Femur (tissue), 1 donor: ENCODE measurements around the gene PSMD11.

Experiments
- DNase-seq: peaks from one replicate; pipeline ENCODE4 v3.0.0-alpha.2; 2017

PSMD11 gene

GRCh38 chr17:32470405-32471167, 26.3 kb downstream of the PSMD11 start:
- DNase-seq = no peak

GRCh38 chr17:32471652-32472051, 27.3 kb downstream of the PSMD11 start:
- DNase-seq = no peak

- no peak for DNase-seq
These were observed 30.9 kb downstream of the PSMD11 start for GRCh38 chr17:32475258-32475657.

GRCh38 chr17:32477220-32477619, 32.9 kb downstream of the PSMD11 start:
- DNase-seq = no peak

- no peak for DNase-seq
These were observed 34.8 kb downstream of the PSMD11 start for GRCh38 chr17:32479074-32479617.

- no peak for DNase-seq
These were observed 36.9 kb downstream of the PSMD11 start for GRCh38 chr17:32481193-32481592.

- DNase-seq = no peak
These were observed 38.4 kb downstream of the PSMD11 start for GRCh38 chr17:32482568-32483320.

- DNase-seq = peak; percentile 90
These were observed 39.2 kb downstream of the PSMD11 start for GRCh38 chr17:32483451-32484019.

- DNase-seq = no peak
These were observed 39.7 kb downstream of the PSMD11 start for GRCh38 chr17:32484041-32484461.

- DNase-seq = no peak
These were observed 40.3 kb downstream of the PSMD11 start for GRCh38 chr17:32484628-32485027.

- no peak for DNase-seq
These were observed 41.2 kb downstream of the PSMD11 start for GRCh38 chr17:32485261-32486110.

- DNase-seq = peak; percentile 82
These were observed 41.9 kb downstream of the PSMD11 start for GRCh38 chr17:32486111-32486700.

GRCh38 chr17:32486701-32487472, 42.6 kb downstream of the PSMD11 start, which contains the start of gene CDK5R1:
Gene CDK5R1 (plus strand): TSS chr17:32486993. CDS start chr17:32487621, 628 bp downstream.
- peak; percentile 81 for DNase-seq

GRCh38 chr17:32487473-32488176, 43.3 kb downstream of the PSMD11 start:
- no peak for DNase-seq

GRCh38 chr17:32488177-32488542, 43.9 kb downstream of the PSMD11 start:
- DNase-seq = no peak

GRCh38 chr17:32488604-32489180, 44.4 kb downstream of the PSMD11 start:
- DNase-seq = no peak

GRCh38 chr17:32489320-32490100, 45.2 kb downstream of the PSMD11 start:
- no peak for DNase-seq

- DNase-seq = no peak
These were observed 45.8 kb downstream of the PSMD11 start for GRCh38 chr17:32490101-32490482.
